NCI-H1092 (cell line): Measurements from ENCODE around the gene TMEM115.

Experiments used
- DNase-seq: peaks from one replicate; lab custom pipeline; 2025; lab: John Stamatoyannopoulos, UW

TMEM115 gene

DNA sequence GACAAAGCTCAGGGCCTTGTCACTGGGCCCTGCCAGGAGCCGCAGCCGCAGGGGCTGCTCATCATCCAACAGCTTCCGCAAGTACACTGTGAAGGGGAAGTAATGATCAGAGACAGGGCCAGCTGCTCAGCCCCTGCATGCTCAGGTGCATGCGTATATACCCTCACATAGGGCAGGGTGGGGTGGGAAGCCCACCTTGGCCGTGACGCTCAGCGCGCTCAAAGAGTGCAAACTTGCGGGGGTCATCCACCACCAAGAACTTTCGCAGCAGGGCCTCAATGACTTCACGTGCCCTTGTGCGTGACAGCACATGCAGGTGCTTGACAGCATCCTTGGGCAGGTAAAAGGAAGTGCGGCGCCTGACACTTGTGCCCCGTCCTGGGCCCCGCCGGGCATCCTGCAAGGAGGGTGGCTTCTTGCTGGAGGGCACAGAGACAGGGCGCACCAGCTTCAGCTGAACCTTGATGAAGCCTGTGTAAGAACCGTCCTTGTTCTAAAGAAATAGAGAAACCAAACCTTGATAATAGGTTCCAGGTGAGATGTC, 27.9 kb downstream of the TMEM115 start:
- no peak for DNase-seq

DNA sequence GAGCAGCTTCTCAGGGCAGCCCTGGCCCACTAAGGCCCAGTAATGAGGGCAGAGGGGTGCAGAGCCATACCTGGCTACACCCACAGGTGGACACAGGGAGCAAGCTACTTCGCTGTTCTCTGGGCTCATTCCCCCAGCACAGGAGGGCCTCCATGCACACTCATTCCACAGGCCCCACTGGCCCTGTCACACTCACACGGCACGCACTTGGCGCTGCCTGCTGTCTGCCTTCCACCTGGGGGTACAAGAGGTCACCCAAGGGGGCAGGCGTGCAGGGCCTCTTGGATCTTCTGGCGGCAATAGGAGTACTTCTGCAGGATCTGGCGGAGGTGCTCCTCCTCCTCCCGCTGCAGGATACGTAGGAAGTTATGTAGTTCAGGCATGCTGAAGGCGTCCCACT, 29.0 kb downstream of the TMEM115 start:
- no peak for DNase-seq

DNA sequence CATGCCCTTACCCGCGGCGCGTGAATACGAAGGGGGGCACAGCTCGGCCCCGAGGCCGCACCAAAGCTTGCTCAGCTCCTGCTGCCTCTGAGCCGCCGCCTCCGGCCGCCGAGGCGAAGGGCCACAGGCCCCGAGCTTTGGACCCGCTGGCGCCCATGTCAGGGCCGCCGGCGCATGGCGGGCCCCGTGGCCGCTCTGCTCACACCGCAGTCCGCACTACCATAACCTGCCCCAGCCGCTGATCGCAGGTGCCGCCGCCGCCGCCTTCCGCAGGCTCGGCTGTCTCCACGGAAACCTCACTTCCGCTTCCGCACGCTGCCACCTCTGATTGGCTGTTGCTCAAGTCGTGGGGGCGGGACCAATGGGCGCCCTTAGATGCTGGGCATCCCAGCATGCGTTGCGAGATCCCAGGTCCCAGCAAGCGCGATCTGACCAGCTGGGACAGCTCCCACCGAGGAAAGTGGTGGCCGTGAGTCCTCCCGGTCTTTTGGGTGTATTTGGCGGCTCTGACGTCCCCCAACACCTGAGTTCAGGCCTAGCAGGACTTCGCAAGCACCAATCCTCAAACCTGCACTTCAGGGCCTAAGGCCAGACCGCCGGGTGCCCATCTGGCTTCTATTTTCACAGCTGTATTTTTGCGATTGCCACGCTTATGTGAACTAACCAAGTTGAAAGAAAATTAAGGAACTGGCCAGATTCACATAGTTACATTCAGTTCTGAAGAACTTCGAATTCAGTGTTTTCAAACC, 31.2 kb downstream of the TMEM115 start, which contains the start of gene TUSC2:
Gene TUSC2 (minus strand): TSS at position 281 of the 749 bp plus-strand sequence. CDS start 124 bp downstream, at position 157.
- DNase-seq = peak; percentile 92

DNA sequence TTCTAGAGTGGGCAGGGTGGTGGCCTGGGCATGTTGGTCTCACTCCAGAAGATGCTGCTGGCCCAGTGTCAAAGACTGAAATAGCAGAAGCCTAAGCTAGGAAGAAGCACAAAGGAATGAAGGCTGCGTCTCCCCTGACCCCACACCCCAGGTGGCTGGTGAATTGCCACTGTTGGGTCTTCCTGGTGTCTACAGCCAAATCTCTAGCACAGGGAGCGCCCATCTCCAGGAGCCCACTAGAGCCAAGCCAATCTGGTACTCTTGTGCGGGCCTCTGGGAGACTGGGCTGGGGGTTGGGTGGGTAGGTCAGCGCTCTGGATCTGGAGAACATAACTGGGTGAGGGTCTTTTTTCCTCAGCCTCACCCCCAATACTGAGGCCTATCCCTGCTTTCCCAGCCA, 32.2 kb downstream of the TMEM115 start:
- DNase-seq = no peak

DNA sequence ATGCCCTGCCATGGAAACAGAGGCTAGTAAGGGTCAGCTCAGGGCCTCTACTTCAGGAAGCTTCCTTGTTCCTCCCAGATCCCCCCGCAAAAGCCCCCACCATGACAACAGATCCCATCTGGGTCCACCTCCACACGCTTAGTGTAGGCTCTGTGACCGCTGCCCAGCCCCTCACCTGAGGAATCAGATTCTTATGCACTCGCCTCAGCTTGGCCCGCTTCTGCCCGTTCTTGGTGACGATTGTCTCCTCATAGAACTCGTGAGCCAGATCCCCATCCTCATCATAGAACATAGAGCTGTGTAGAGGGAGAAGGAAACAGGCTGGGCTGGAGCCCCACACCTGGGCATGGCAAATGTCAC, 33.2 kb downstream of the TMEM115 start:
- no peak for DNase-seq

DNA sequence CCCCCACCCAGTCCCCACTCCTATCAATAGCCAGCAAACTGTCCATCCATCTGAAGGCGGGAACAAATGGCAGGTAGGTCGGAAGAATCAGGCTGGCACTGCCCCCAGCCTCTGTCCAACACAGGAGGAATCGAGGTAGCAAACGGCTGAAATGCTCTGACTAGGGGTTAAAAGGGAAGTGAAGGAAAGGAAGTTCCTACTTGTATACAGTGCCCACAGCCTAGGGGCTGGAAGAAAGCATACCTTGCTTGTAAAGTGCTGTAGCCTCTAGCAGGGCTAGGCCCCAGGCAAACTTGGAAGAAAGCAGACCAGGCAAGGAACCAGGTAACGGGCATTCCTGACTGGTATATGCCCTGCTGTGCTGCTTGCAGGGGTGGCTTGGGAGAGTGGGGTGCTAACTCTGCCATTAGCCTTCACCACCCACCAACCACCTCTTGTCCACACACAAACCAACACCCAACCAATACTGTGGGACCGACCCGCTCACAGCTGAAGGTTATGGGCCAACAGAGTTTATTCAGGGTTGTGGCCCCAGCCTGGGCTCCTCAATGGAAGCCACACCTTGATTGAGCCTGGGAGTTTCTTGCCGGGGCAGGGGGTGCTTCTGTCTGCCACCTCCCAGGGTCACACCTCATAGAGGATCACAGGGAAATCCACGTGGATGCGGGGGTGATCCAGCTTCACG, 33.7 kb downstream of the TMEM115 start:
- no peak for DNase-seq

DNA sequence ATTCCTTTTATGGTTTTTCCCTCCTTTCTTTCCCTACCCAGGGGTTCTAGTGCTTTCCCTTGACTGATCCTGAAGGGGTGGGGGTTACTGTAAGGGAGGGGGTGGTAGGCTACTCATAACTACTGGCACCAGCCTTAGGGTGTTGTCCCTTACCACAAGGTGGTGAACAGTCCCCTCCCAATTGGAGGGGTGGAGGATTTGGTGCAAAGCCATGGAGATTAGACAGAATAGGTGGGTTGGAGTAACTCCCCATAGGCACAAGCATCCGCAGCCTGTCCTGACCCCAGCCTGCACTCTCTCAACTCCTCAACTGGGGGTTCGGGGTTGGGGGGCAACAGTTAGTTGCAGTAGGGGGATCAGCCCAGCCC, 34.2 kb downstream of the TMEM115 start:
- no peak for DNase-seq

DNA sequence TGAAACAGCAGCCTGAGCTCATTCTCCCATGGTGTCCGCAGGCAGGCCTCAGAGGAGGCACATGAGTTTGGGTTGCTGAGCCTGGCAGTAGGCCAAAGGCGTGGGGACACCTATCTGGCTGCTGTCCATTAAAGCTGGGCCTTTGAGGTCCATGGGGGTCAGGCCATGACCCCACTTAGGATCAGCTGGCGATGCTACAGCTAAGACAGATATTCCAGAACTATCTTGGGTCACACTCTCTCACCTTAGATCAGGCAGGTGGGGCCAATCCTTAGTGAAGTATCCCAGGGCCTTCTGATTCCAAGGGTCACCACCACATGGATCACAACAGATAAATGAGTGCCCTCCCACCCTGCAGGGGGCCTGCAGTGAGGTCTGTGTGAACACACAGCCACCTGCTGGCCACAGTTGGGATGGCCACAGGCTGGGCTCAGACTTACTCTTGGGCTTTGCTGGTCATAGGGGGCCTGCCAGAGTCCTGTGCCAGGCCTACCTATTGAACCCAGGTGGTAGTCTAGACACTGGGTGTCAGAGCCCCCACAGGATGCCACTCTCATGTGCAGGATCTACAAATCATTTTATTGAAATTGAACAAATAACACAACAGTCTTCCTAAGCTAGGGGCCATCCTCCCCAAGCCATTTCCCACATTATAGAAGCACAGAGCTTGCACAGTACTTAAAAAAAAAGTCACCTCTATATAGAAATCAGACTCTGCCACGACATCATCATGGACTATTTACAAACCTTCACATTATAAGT, 34.8 kb downstream of the TMEM115 start:
- DNase-seq = peak; percentile 25

DNA sequence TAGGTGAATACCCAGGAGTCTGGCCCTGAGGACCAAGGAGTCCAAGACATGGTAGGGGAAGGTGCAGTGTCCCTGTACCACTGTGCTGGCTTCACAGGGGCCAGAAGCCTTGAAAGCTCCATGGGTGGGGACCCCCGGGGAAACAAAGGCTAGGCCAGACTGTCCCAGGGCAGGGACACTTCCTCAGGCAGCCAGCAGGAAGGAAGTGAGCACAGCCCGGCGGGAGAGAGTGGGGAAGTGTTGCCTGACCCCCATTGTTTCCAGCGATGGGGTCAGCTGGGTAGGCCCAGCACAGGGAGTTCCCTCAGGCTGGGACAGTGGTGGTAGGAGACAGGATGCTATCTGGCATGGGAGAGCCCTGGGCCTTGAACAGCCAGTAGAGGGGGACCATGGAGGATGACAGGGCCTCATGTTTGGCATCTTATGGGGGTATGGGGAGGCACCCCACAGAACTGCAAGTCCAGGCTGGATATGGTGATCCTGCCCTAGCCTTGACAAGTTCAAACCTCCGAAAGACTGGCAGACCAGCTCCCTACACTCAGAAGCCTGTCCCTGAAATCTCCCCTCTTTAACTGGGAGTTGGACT, 35.6 kb downstream of the TMEM115 start:
- no peak for DNase-seq

DNA sequence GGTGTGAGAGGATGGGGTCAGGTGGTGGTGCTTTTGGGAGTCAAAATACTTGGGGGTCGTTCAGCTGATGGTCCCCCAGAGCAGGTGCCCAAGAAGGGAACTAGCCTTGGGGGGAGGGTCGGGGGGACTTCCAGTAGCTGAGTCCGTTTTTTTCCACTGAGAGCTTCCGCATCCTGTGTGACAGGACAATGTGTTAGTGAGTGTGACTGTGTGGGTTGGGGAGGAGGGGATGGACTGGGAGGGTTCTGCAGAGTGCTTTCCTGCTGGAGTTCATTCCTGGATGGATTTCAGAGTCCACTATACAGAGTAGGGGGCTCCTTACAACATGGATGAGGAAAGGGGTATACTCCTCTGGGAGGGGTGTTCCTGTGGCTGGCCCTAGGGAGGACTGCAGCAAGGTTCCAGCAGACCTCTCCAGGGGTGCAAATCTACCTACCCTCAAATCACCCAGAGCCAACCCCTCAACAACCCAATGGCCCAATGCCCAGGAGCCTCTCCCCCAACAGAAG, 36.2 kb downstream of the TMEM115 start:
- DNase-seq = no peak

DNA sequence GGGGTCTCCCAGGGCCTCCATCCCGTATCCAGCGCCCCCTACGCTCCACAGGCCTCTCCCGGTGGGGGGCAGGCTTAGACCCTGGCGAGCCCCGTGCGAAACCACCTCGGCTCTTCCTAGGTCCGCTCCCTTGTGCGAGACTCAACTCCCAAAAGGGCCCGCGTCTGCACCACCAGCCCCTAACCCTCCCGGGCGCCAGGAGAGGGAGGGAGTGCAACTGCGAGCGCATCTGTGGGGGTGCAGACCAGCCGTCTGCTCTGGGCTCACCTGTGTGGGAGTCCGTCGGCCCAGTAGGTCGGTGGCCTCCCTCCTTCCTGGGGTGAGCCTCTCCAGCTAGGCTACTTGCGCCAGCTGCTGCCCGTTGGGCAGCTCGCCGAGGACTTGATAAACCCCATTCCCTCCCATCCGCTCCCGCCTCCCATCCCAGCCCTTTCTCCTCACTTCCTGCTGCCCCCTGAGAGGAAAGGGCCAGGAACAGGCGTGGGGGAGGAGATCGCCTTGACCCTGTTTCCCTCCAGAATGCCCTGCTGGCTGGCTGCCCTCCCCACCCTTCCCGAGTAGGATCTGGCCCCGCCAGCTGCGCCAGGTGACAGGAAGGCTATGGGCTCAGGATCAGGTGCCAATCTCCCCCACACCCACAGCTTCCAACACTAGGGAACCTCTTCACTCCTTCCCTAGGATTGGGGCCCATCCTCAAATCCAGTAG, 36.8 kb downstream of the TMEM115 start, which contains the start of gene HYAL2:
Gene HYAL2 (minus strand): TSS at position 360 of the 706 bp plus-strand sequence. CDS start 2,256 bp downstream, outside the sequence.
- DNase-seq = peak; percentile 33

DNA sequence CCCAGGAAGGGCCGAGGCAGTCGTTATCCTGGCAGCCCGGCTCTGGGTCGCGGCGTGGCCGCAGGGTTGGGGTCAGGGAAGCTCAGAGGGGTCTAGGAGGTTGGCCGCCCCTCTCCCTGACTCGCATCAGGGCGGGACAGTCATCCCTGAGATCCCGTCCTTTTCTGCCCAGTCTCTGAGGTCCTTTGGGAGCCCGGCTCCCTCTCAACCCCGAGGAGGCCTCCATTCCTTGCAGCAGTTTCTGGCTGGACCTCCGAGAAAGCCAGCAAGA, 37.3 kb downstream of the TMEM115 start:
- DNase-seq = no peak

DNA sequence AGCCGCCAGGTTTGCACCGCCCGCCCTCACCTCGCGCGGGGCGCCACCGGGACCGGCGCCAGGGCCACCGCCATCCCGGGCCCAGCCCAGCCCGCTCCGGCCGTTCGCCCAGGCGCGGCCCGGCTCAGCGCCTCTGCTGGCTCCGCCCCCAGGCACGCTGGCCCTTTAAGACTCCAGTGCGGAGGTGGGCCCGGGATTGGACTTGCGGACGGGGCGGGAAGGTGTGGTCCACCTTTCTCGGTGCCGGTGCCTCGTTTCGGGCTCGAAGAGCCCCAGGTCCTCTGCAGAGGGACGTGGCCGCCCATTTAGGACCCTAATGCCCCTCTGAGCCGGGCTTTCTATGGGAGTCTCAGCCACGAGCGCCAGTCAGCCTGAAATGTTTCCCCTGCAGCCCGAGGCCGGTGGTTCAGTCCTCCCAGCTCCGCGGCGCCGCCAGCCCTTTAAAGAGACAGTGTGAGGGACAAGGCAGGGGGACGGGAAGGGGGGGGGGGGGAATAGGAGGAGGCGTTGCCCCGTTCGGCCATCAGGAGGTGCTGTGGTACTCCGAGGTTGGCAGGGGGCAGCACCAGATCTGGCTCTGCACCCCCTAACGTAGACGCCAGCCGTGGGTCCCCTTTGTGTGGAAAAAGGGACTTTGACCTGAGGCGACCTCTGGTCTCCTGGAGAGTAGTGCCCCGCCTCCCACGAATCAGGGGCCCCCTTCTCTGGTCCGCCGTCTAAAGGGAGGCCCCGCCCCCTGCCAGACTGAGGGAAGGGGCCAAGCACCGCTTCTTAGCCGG, 37.8 kb downstream of the TMEM115 start:
- peak; percentile 65 for DNase-seq

DNA sequence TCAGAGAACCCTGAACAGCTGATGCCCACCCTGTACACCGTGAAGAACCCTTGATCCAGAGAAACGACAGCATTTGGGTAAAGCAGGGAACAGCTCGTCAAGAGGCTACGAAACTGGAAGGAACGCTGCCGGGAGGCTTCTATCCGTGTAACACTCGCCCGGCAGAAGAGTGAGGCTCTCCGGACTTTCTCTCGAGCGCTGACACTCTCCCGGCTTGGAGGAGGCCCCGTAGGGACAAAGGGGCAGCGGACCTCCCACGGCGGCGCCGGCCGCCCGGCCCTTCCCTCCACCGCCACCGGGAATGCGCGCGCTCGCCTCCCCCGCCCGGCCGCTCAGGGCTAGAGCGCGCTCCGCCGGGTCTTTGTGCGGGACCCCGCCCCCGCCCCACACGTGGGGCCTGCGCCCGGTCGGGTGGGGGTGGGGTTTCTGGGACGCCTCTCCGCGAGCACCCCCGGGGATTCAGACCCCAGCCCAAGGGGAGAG, 38.4 kb downstream of the TMEM115 start:
- peak; percentile 53 for DNase-seq

DNA sequence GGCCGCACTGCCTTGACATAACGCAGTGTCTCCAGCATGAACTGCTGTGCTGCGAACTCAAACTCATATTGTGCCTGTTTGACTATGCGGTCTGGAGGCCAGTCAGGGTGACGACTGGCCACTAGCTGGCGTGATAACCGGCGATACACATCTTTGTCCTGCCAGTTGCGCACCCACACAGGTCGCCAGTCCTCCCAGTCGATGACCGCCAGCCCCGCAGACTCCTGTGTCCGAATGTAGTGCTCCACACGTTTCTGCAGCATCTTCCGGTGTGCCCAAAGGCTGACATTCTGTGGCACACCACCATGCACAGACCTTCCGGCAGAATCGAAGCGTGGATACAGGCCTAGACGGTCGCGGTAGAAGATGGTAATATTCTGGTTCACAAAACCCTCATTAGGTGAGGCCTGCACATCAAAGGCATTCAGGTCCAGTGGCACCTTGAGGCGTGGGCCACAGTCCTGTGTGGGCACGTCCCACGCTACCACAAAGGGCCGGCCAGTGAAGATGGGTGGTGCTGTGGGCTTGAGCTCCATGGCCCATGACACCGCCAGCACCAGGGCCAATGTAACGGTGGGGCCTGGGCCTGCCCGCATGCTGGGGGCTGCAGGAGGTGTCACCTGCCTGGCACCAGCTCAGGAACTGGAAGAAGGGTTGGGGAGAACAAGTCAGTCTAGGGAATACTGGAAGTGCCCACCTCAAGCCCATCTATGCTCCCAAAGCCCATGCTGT, 39.3 kb downstream of the TMEM115 start:
- DNase-seq = no peak

DNA sequence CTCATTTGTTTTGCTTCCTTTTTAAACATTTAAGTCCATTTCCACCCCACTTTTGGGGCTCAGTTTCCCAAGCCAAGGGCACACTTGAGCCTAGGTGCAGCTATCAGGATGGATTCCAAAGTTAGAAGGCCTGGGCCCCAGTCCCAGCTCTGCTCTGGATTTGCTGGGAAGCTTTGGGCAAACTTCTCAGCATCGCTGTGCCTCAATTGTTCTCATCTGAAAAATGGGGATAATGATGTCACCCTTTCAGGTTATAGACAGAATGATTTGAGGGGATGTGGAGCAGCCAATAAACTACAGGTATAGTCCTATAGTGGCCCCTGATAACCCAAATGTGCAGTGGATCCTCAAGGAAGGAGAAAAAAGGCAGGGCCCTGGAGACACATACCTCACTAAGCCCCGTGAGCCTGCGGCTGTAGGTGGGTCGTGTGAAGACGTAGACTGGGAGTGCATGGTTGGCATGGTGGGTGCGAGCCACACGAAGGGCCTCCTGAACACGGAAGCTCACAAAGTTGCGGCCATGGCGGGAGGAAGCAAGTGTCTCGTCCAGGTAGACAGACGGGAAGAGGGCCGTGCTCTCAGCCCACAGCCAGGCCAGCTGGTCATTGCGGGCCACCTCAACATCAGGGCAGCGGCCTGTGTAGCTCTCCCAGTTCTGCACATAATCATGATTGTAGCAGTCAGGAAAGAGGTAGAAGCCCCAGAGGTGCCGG, 40.0 kb downstream of the TMEM115 start:
- DNase-seq = no peak

DNA sequence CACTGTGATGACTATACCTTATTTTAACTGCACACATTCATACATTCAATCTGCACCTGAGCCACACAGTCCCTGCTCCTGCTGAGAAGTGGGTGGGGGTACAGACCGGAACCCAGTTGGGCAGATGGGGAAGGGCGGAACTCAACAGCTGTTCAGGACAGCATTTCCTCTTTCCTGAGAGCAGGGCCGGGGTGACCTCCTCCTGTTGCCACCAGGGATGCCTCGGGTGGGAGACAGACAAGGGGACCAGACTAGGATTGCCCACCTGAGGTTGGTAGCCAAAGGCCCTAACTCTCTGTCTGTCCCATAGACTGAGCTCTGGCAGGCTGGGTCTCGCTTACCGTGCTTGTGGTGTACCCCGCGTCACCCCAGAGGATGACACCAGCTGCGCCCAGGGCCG, 40.7 kb downstream of the TMEM115 start:
- DNase-seq = no peak

DNA sequence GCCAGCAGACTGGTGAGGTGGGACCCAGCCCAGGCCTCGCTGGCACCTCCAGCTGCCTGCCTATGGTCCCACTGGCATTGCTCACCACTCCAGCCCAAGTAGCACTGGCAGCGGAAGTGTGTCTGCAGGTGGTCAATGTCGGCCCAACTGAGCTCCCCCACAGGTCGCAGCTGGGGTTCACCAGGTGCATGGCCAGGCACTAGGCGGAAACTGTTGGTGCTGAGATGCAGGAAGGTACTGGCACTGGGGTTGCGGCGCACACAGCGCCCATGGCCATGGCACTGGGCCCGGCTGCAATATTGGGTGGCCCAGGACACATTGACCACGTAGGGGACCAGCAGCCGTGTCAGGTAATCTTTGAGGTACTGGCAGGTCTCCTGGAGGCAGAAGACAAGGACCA, 41.2 kb downstream of the TMEM115 start:
- no peak for DNase-seq

DNA sequence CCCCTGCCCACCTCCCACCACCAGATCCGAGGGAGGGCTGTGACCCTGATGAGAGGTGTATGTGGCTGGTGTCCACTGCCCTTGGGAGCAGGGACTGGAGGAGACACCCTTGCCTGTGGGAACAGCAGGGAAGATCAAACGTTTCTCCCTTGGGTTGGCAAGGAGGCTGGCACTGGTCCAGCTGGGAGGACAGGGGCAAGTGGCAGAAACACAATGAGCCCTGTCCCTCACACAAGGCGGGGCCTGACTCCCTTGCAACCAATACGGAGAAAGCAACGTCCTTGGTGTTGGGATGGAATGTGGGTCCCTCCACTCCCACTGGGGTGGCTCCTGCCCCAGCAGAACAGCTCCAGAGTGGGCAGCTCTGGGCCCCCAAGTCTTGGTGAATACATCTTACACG, 42.0 kb downstream of the TMEM115 start:
- DNase-seq = no peak
